A673 (cell line): ENCODE measurements around the gene LUZP1.

ENCODE experiments used
- EZH2 ChIP-seq: fragments of 200-600 bp; sonication (generic); IDR thresholded peaks from 2 replicates; pipeline ENCODE4 v1.6.1; 2017; ENCODE audit warnings: borderline replicate concordance, low read depth, mild to moderate bottlenecking, mixed read lengths, antibody characterized with exemption, low read length; ENCODE audit not compliant: poor library complexity, severe bottlenecking
- TF ChIP-seq, protein P1 (sequence below): fragments of 300-800, 200-600 bp; sonication (generic); conservative IDR thresholded peaks from 2 replicates; pipeline ENCODE4 v1.5.1; 2017; ENCODE audit warnings: low read depth, mild to moderate bottlenecking, antibody characterized with exemption, low read length, moderate library complexity, mixed read lengths

DNA sequence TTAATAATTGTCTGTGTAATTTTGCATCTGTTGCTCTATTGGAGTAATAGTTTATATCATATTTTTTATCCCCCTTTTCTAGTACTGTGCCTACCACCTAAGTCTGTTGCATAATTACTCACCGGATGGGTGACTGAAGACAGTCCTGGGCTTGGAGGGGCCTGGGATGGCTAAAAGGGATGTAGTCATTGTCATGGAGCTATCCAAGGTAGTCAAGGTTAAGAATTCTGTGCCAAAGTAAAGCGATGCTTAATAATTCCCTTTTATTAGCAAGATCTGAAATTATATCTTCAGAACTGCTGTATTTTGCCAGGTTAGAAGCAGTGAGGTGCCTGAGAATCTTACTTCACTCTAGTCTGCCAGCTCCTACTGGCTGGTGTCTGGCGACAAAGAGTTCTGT is 87.8 kb downstream of the LUZP1 start:
- TF ChIP-seq EZH2 = no peak
- TF ChIP-seq, protein P1, sequence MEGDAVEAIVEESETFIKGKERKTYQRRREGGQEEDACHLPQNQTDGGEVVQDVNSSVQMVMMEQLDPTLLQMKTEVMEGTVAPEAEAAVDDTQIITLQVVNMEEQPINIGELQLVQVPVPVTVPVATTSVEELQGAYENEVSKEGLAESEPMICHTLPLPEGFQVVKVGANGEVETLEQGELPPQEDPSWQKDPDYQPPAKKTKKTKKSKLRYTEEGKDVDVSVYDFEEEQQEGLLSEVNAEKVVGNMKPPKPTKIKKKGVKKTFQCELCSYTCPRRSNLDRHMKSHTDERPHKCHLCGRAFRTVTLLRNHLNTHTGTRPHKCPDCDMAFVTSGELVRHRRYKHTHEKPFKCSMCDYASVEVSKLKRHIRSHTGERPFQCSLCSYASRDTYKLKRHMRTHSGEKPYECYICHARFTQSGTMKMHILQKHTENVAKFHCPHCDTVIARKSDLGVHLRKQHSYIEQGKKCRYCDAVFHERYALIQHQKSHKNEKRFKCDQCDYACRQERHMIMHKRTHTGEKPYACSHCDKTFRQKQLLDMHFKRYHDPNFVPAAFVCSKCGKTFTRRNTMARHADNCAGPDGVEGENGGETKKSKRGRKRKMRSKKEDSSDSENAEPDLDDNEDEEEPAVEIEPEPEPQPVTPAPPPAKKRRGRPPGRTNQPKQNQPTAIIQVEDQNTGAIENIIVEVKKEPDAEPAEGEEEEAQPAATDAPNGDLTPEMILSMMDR = no peak
